Activated T-cell treated with anti-CD3 and anti-CD28 coated beads, Interleukin-2, amount 50 U/mL, for 48 hours (primary cell): ENCODE results near the gene CCDC120.

Experiments used
- DNase-seq, 2 experiments: peaks; one replicate each; pipeline ENCODE4 v3.0.0-alpha.2; 2020

The CCDC120 gene

DNA sequence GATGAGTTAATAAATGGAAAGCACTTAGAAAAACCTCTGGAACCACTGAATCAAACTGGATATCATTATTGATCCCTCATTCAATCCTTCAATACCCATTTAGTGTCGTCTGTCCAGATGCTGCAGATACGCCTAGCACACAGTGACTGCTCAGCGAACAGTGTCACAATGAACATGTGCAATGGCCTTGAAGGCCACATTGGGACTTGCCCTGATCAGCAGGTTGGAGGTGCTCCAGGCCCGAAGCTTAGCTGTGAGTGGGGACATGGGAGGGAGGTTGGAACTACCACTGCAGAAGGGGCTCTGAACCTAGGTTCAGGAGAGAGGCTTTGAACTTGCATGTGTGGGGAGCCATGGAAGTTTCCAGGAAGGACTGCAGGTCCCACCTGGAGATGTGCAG is 47.5 kb downstream of the CCDC120 start:
- DNase-seq, result no peak

- DNase-seq, result peak in 1 of 2 experiments; percentile 40
Observed at GRCh38 chrX:49106930-49107329, 48.1 kb downstream of the CCDC120 start.

DNA sequence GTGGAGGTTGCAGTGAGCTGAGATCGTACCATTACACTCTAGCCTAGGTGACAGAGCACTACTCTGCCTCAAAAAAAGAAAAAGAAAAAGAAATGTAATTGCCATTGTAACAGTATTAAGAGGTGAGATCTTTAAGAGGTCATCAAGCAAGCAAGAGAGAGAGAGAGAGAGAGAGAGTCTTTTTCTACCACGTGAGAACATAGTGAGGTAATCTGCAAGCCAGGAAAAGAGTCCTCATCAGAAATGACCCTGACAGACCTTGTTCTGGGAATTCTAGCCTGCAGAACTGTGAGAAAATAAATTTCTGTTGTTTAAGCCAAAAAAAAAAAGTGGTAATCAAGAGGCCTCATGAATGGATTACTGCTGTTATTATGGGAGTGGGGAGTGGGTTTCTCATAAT is 49.8 kb downstream of the CCDC120 start:
- DNase-seq, result no peak

- no peak for DNase-seq
Observed at GRCh38 chrX:49110417-49110816, 51.6 kb downstream of the CCDC120 start.

GRCh38 chrX:49111791-49112190 is 53.0 kb downstream of the CCDC120 start:
- DNase-seq, result no peak

- no peak for DNase-seq
Observed at GRCh38 chrX:49116076-49116475, 57.3 kb downstream of the CCDC120 start.

DNA sequence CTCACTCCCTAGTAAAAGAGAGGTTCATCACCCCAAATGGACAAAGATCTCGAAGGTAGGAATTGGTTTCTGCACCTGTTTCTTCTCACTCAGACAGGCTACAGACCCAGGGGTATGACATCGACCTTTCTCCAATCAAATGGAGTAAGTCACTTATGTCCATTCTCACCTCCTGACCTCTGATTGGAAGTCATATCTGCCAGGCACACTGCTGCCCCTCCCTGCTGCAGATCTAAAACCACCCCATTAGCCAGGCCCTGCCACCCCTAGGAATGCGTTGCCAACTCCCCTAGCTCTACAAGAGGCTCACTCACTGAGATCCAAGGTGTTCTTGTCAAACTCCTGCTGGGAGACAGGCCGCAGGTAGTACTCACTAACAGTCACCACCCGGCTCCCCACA is 57.9 kb downstream of the CCDC120 start:
- no peak for DNase-seq

GRCh38 chrX:49117581-49117980 is 58.8 kb downstream of the CCDC120 start:
- DNase-seq, result no peak
